ENCODE results near the gene MYL9. TPM values are rescaled to one million over a fixed set of nuclear protein-coding genes. Genes with fewer than 3 reads are reported as not detected.
"Not testable (repeated sequence)": the region's sequence is repeated elsewhere in the genome, so short reads cannot be mapped to it uniquely, and the experiment has no call there.

MYL9 gene
- total RNA-seq, 3 donors from 2014 or later (not counting 1 experiment from before 2014, with no cell fraction given): 2.7 to 13.5 (median 2.7) TPM

DNA sequence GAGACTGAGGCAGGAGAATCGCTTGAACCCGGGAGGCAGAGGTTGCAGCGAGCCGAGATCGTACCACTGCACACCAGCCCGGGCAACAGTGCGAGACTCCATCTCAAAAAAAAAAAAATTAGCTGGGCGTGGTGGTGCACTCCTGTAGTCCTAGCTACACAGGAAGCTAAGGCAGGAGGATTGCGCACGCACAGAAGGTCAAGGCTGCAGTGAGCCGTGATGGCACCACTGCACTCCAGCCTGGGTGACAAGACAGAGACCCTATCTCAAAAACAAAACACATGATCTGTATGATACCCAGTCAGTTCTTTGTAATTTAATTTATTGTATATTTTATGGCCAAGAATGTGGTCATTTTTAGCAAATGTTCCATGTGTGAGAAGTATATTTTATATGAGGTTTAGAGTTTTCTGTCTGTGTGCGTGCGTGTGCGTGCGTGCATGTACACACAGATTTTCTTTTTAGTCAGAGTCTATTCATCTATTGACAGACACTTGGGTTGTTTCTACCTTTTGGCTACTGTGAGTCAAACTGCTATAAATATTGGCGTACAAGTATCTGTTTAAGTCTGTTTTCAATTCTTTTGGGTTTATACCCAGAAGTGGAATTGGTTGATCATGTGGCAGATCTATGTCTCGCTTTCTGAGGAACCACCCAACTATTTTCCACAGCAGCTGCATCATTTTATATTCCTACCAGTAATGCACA, 22.2 kb upstream of the MYL9 start:
- Histone ChIP-seq H3K36me3 (ENCODE audit: control insufficient read depth, insufficient read depth, low read length) (peaks cover 16% of the 10 kb centered on the region), H3K27me3 (ENCODE audit: control insufficient read depth, insufficient read depth, low read length) (no peaks in the 10 kb centered on the region), H3K4me1 (ENCODE audit: control insufficient read depth, insufficient read depth, low read length) (no peaks in the 10 kb centered on the region), H3K9me3 (ENCODE audit: control insufficient read depth, insufficient read depth, low read length) (no peaks in the 10 kb centered on the region), H3K27ac (ENCODE audit: low read length) (no peak overlapping the region), H3K4me3 (ENCODE audit: low read length) (no peak overlapping the region)
- WGBS (ENCODE audit: insufficient coverage): 93% methylated on average over 17 of the region's 17 CpGs
- Mint-ChIP-seq H3K4me3 (no peak overlapping the region), H3K4me1 (no peaks in the 10 kb centered on the region), H3K36me3 (no peaks in the 10 kb centered on the region), H3K27me3 (ENCODE audit: low read depth in 2 of 2) (no peaks in the 10 kb centered on the region), H3K9me3 (no peaks in the 10 kb centered on the region), H3K27ac (no peak overlapping the region)
- intact Hi-C loops (cut with micrococcal nuclease): no loop called here
- ATAC-seq (no peak), DNase-seq (no peak)
- TF ChIP-seq, protein P1, sequence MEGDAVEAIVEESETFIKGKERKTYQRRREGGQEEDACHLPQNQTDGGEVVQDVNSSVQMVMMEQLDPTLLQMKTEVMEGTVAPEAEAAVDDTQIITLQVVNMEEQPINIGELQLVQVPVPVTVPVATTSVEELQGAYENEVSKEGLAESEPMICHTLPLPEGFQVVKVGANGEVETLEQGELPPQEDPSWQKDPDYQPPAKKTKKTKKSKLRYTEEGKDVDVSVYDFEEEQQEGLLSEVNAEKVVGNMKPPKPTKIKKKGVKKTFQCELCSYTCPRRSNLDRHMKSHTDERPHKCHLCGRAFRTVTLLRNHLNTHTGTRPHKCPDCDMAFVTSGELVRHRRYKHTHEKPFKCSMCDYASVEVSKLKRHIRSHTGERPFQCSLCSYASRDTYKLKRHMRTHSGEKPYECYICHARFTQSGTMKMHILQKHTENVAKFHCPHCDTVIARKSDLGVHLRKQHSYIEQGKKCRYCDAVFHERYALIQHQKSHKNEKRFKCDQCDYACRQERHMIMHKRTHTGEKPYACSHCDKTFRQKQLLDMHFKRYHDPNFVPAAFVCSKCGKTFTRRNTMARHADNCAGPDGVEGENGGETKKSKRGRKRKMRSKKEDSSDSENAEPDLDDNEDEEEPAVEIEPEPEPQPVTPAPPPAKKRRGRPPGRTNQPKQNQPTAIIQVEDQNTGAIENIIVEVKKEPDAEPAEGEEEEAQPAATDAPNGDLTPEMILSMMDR (IDR thresholded peaks at IDR 0.05): no peak

GRCh38 chr20:36519944-36520343, 21.4 kb upstream of the MYL9 start:
- Histone ChIP-seq H3K27ac (ENCODE audit: low read length) (no peak overlapping the region), H3K27me3 (ENCODE audit: control insufficient read depth, insufficient read depth, low read length) (no peaks in the 10 kb centered on the region), H3K9me3 (ENCODE audit: control insufficient read depth, insufficient read depth, low read length) (no peaks in the 10 kb centered on the region), H3K36me3 (ENCODE audit: control insufficient read depth, insufficient read depth, low read length) (peaks cover 16% of the 10 kb centered on the region), H3K4me3 (ENCODE audit: low read length) (no peak overlapping the region), H3K4me1 (ENCODE audit: control insufficient read depth, insufficient read depth, low read length) (no peaks in the 10 kb centered on the region)
- Mint-ChIP-seq H3K27me3 (ENCODE audit: low read depth in 2 of 2) (no peaks in the 10 kb centered on the region), H3K4me1 (no peaks in the 10 kb centered on the region), H3K27ac (no peak overlapping the region), H3K36me3 (no peaks in the 10 kb centered on the region), H3K9me3 (no peaks in the 10 kb centered on the region), H3K4me3 (no peak overlapping the region)
- WGBS (ENCODE audit: insufficient coverage): 94% methylated on average over 2 of the region's 2 CpGs
- DNase-seq (no peak), ATAC-seq (no peak)
- intact Hi-C loops (cut with micrococcal nuclease): no loop called here
- TF ChIP-seq, protein P1 (IDR thresholded peaks at IDR 0.05): no peak

- intact Hi-C loops (cut with micrococcal nuclease): no loop called here
- H3K36me3 ChIP-seq (ENCODE audit: control insufficient read depth, insufficient read depth, low read length): peaks cover 25% of the 10 kb centered on the region
- no peaks in the 10 kb centered on the region for H3K36me3 Mint-ChIP-seq
Observed at GRCh38 chr20:36521526-36521925, 19.8 kb upstream of the MYL9 start.

GRCh38 chr20:36522412-36522811, 18.9 kb upstream of the MYL9 start:
- 99% methylated on average over 7 of the region's 7 CpGs for WGBS (ENCODE audit: insufficient coverage)
- H3K9me3 Mint-ChIP-seq; H3K27ac ChIP-seq (ENCODE audit: low read length); H3K4me1 ChIP-seq (ENCODE audit: control insufficient read depth, insufficient read depth, low read length); H3K36me3 Mint-ChIP-seq; intact Hi-C loops (cut with micrococcal nuclease); H3K9me3 ChIP-seq (ENCODE audit: control insufficient read depth, insufficient read depth, low read length); H3K27me3 Mint-ChIP-seq (ENCODE audit: low read depth in 2 of 2); H3K4me3 Mint-ChIP-seq; H3K4me1 Mint-ChIP-seq; H3K4me3 ChIP-seq (ENCODE audit: low read length); DNase-seq; H3K27me3 ChIP-seq (ENCODE audit: control insufficient read depth, insufficient read depth, low read length); ATAC-seq: not testable (repeated sequence)
- H3K36me3 ChIP-seq (ENCODE audit: control insufficient read depth, insufficient read depth, low read length): peaks cover 32% of the 10 kb centered on the region
- peak overlapping the region in 1 of 2 donors; percentile 1 for H3K27ac Mint-ChIP-seq

More at GRCh38 chr20:36521526-36521925, 19.8 kb upstream of the MYL9 start:
- no peaks in the 10 kb centered on the region for H3K4me1 Mint-ChIP-seq
- ATAC-seq (no peak), DNase-seq (no peak)
- TF ChIP-seq, protein P1 (IDR thresholded peaks at IDR 0.05): no peak
- Histone ChIP-seq H3K4me3 (ENCODE audit: low read length) (no peak overlapping the region), H3K9me3 (ENCODE audit: control insufficient read depth, insufficient read depth, low read length) (no peaks in the 10 kb centered on the region), H3K27ac (ENCODE audit: low read length) (no peak overlapping the region), H3K27me3 (ENCODE audit: control insufficient read depth, insufficient read depth, low read length) (no peaks in the 10 kb centered on the region), H3K4me1 (ENCODE audit: control insufficient read depth, insufficient read depth, low read length) (no peaks in the 10 kb centered on the region)
- WGBS (ENCODE audit: insufficient coverage): 80% methylated on average over 1 of the region's 1 CpG
- H3K4me3 Mint-ChIP-seq: no peak overlapping the region
- no peaks in the 10 kb centered on the region for H3K9me3 Mint-ChIP-seq
- peak overlapping the region in 1 of 2 donors; percentile 1 for H3K27ac Mint-ChIP-seq
- no peaks in the 10 kb centered on the region for H3K27me3 Mint-ChIP-seq (ENCODE audit: low read depth in 2 of 2)
